Activated CD4-positive, alpha-beta T cell treated with anti-CD3 and anti-CD28 coated beads, Interleukin-2, amount 10 ng/mL, durations not matched to agents 24 days and 14 days (primary cell): ENCODE measurements around the gene SCGB1C1. TPM values are rescaled to one million over a fixed set of nuclear protein-coding genes. Genes with fewer than 3 reads are reported as not detected.

ENCODE experiments used
- DNase-seq: peaks from one replicate; pipeline ENCODE4 v3.0.0; 2022
- H3K27ac Mint-ChIP-seq: one replicate; pipeline ENCODE4 v1.8.0; 2022; ENCODE audit warnings: mild to moderate bottlenecking, mixed read lengths
- H3K27me3 Mint-ChIP-seq: one replicate; pipeline ENCODE4 v1.8.0; 2022; ENCODE audit warnings: mixed read lengths
- H3K36me3 Mint-ChIP-seq: one replicate; pipeline ENCODE4 v1.8.0; 2022; ENCODE audit warnings: low read depth, mild to moderate bottlenecking, mixed read lengths
- H3K4me1 Mint-ChIP-seq: one replicate; pipeline ENCODE4 v1.8.0; 2021; ENCODE audit warnings: mixed read lengths
- H3K4me3 Mint-ChIP-seq: one replicate; pipeline ENCODE4 v1.8.0; 2022; ENCODE audit warnings: mild to moderate bottlenecking, moderate library complexity, mixed read lengths
- H3K9me3 Mint-ChIP-seq: one replicate; pipeline ENCODE4 v1.8.0; 2021; ENCODE audit warnings: mixed read lengths
- intact Hi-C: fragments of 100-400 bp; cut with micrococcal nuclease; formaldehyde crosslinking; loops from one replicate; pipeline ENCODE4 v1.15.1; 2023
- total RNA-seq: library from RNA; stranded (reverse); gene quantifications from 2 replicates; pipeline ENCODE4 v1.2.3, GENCODE V29; 2022

Gene SCGB1C1
- total RNA-seq, 1 donor from 2014 or later, result not detected

- Mint-ChIP-seq H3K9me3 (no peaks in the 10 kb centered on the region), H3K27me3 (no peaks in the 10 kb centered on the region), H3K27ac (peak overlapping the region; percentile 100), H3K4me1 (peaks cover 20% of the 10 kb centered on the region), H3K36me3 (peaks cover 71% of the 10 kb centered on the region), H3K4me3 (peak overlapping the region; percentile 98)
- intact Hi-C loops, result loop anchor here (1.0 to 5.0 kb wide), 3 partner anchors 104 to 209 kb away; no protein-coding TSS in a partner anchor
- DNase-seq, result peak; percentile 96
These were observed 15.5 kb downstream of the SCGB1C1 start for GRCh38 chr11:208181-208916.

- intact Hi-C loops, result loop anchor here (1.0 to 5.0 kb wide), 3 partner anchors 103 to 208 kb away; no protein-coding TSS in a partner anchor
- no peaks in the 10 kb centered on the region for H3K9me3 Mint-ChIP-seq
- peaks cover 69% of the 10 kb centered on the region for H3K36me3 Mint-ChIP-seq
- peak overlapping the region; percentile 98 for H3K4me3 Mint-ChIP-seq
- peak overlapping the region; percentile 100 for H3K27ac Mint-ChIP-seq
- DNase-seq, result no peak
- H3K27me3 Mint-ChIP-seq, result no peaks in the 10 kb centered on the region
- H3K4me1 Mint-ChIP-seq, result peaks cover 17% of the 10 kb centered on the region
These were observed 16.0 kb downstream of the SCGB1C1 start for GRCh38 chr11:208917-209260.

- Mint-ChIP-seq H3K27ac (peak overlapping the region; percentile 100), H3K4me3 (peak overlapping the region; percentile 98), H3K9me3 (no peaks in the 10 kb centered on the region), H3K36me3 (peaks cover 69% of the 10 kb centered on the region), H3K27me3 (no peaks in the 10 kb centered on the region), H3K4me1 (peaks cover 16% of the 10 kb centered on the region)
- intact Hi-C loops, result loop anchor here (5.0 kb wide), 2 partner anchors 148 to 208 kb away; no protein-coding TSS in a partner anchor
- no peak for DNase-seq
These were observed 16.6 kb downstream of the SCGB1C1 start for GRCh38 chr11:209275-210121.

DNA sequence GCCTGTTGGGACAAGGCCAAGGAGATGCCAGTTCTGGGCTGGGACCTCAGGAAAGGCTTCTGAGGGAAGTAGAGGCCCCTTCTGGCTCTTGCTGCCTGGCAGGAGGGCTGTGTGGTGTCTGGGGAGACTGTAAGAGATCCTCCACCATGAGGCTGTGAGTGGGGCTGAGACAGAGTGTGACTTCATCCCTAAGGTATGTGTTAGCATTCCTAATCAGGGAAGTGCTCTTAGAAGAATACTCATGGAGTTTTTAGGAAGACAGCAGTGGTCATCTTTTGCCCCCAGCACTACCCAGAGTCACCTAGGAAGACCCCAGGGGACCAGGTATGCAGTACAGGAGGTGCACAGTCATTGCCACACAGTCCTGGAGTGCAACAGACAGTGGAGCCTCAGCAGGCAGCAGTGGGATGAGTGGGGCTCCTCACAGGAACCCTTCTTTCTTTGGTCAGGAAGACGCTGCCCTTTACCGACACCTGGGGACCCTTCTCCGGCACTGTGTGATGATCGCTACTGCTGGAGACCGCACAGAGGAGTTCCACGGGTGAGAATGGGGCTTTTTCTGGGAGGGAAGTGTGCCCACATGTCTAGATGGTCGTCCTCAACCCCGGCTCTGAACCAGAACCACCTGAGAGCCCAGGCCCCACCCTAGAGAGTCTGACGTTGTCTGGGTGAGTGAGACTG, 17.4 kb downstream of the SCGB1C1 start:
- DNase-seq, result no peak
- peak overlapping the region; percentile 98 for H3K4me3 Mint-ChIP-seq
- H3K9me3 Mint-ChIP-seq, result no peaks in the 10 kb centered on the region
- H3K36me3 Mint-ChIP-seq, result peaks cover 68% of the 10 kb centered on the region
- H3K4me1 Mint-ChIP-seq, result peaks cover 14% of the 10 kb centered on the region
- intact Hi-C loops, result no loop called here
- peak overlapping the region; percentile 45 for H3K27ac Mint-ChIP-seq
- H3K27me3 Mint-ChIP-seq, result no peaks in the 10 kb centered on the region

- peaks cover 67% of the 10 kb centered on the region for H3K36me3 Mint-ChIP-seq
- no peaks in the 10 kb centered on the region for H3K9me3 Mint-ChIP-seq
- H3K27me3 Mint-ChIP-seq, result no peaks in the 10 kb centered on the region
- H3K4me1 Mint-ChIP-seq, result peaks cover 14% of the 10 kb centered on the region
- H3K27ac Mint-ChIP-seq, result no peak overlapping the region
- intact Hi-C loops, result no loop called here
- peak overlapping the region; percentile 98 for H3K4me3 Mint-ChIP-seq
- no peak for DNase-seq
These were observed 17.9 kb downstream of the SCGB1C1 start for GRCh38 chr11:210803-211180.

DNA sequence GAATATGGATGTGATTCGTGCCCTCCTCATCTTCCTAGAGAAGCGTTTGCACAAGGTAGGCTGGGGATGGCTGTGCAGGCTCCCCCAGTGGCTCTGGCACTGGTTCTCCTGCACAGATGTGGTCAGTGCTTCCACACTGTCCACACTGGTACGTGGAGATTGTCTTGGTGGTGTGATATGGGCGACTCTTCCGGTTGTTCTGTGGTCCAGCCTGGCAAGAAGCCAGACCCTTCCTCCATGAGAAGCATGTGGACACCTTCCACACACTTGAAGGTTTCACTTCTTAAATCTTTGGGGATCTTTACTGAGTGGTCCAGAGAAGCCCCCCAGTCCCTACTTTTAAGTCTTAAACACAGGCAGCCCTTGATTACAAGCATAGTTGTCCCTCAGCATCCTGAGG, 18.4 kb downstream of the SCGB1C1 start:
- no peak overlapping the region for H3K27ac Mint-ChIP-seq
- H3K4me3 Mint-ChIP-seq, result peak overlapping the region; percentile 32
- DNase-seq, result no peak
- H3K4me1 Mint-ChIP-seq, result peaks cover 14% of the 10 kb centered on the region
- peaks cover 70% of the 10 kb centered on the region for H3K36me3 Mint-ChIP-seq
- no peaks in the 10 kb centered on the region for H3K27me3 Mint-ChIP-seq
- no peaks in the 10 kb centered on the region for H3K9me3 Mint-ChIP-seq
- intact Hi-C loops, result no loop called here

- Mint-ChIP-seq H3K4me1 (peaks cover 12% of the 10 kb centered on the region), H3K36me3 (peaks cover 67% of the 10 kb centered on the region), H3K9me3 (no peaks in the 10 kb centered on the region), H3K27me3 (no peaks in the 10 kb centered on the region), H3K27ac (no peak overlapping the region), H3K4me3 (peak overlapping the region; percentile 32)
- DNase-seq, result no peak
- intact Hi-C loops, result no loop called here
These were observed 18.9 kb downstream of the SCGB1C1 start for GRCh38 chr11:211741-212140.

DNA sequence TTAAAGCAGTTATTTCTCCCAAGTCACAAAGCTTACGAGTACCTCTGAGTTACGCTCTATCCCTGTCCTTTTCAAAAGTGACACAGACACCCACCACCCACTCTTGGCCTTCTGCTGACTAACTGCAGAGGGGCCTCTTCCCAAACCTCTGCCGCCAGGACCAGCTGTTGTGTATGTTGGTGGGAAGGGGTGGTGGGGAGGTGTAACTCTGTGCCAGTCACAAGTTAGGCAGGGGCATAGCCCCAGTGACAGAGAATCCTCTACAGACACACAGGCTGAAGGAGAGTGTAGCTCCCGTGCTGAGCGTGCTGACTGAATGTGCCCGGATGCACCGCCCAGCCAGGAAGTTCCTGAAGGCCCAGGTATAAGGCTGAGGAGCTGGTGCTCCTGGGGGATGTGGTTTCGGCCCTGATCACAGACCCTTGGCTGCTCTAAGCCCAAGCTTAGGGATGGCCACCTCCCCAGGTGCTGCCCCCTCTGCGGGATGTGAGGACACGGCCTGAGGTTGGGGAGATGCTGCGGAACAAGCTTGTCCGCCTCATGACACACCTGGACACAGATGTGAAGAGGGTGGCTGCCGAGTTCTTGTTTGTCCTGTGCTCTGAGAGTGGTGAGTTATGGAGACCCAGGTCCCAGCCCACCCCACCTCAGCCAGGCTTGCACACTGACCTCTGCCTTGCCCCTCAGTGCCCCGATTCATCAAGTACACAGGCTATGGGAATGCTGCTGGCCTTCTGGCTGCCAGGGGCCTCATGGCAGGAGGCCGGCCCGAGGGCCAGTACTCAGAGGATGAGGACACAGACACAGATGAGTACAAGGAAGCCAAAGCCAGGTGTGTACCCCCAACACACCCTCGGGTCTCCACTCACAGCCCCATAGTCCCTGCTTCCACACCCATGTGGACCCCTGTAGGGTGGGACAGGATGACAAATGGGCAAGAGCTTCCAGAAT, 19.5 kb downstream of the SCGB1C1 start:
- no peak overlapping the region for H3K27ac Mint-ChIP-seq
- peaks cover 64% of the 10 kb centered on the region for H3K36me3 Mint-ChIP-seq
- DNase-seq, result no peak
- no peaks in the 10 kb centered on the region for H3K27me3 Mint-ChIP-seq
- intact Hi-C loops, result no loop called here
- no peak overlapping the region for H3K4me3 Mint-ChIP-seq
- peaks cover 12% of the 10 kb centered on the region for H3K4me1 Mint-ChIP-seq
- no peaks in the 10 kb centered on the region for H3K9me3 Mint-ChIP-seq

- no peak overlapping the region for H3K4me3 Mint-ChIP-seq
- intact Hi-C loops, result no loop called here
- no peak for DNase-seq
- H3K4me1 Mint-ChIP-seq, result peaks cover 18% of the 10 kb centered on the region
- H3K36me3 Mint-ChIP-seq, result peaks cover 60% of the 10 kb centered on the region
- H3K27ac Mint-ChIP-seq, result peak overlapping the region; percentile 34
- H3K27me3 Mint-ChIP-seq, result no peaks in the 10 kb centered on the region
- H3K9me3 Mint-ChIP-seq, result no peaks in the 10 kb centered on the region
These were observed 20.2 kb downstream of the SCGB1C1 start for GRCh38 chr11:213111-213510.

DNA sequence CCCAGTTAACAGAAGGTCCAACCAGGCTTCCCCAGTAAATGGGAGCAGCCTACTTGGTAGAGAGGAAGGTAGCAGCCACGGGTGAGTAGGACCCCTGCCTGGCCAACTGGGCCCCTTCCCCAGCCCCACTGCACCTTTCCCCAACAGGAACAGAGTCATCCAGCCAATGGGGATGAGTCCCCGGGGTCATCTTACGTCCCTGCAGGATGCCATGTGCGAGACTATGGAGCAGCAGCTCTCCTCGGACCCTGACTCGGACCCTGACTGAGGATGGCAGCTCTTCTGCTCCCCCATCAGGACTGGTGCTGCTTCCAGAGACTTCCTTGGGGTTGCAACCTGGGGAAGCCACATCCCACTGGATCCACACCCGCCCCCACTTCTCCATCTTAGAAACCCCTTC, 21.2 kb downstream of the SCGB1C1 start:
- Mint-ChIP-seq H3K4me3 (no peak overlapping the region), H3K36me3 (peaks cover 56% of the 10 kb centered on the region)
- intact Hi-C loops, result no loop called here

DNA sequence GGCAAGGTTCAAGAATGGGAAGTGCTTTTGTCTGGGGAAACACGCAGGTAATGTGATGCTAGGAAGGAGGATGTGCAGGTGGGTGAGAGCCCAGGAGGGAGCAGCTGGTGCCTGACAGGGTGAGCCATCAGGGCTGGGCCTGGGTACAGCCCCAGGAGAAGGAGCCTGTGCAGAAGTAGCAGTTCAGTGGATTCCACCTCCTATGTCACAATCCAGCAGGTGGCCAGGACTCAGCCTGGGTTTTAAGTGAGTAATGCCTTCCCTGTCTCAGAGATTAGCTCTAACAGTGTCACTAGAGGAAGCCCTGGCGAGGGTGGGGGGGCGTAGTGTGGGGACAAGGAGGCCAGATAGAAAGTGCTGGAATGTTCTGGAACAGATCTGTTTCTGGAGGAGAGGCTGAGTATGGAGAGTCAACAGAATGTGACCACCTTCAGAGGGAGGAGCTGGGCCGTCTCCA, 22.7 kb downstream of the SCGB1C1 start:
- Mint-ChIP-seq H3K27ac (peak overlapping the region; percentile 45), H3K4me3 (no peak overlapping the region), H3K9me3 (no peaks in the 10 kb centered on the region), H3K27me3 (no peaks in the 10 kb centered on the region), H3K4me1 (peaks cover 12% of the 10 kb centered on the region), H3K36me3 (peaks cover 43% of the 10 kb centered on the region)
- intact Hi-C loops, result no loop called here
- DNase-seq, result no peak

More for the DNA sequence above, 21.2 kb downstream of the SCGB1C1 start:
- H3K4me1 Mint-ChIP-seq, result peaks cover 18% of the 10 kb centered on the region
- H3K27me3 Mint-ChIP-seq, result no peaks in the 10 kb centered on the region
- DNase-seq, result no peak
- no peaks in the 10 kb centered on the region for H3K9me3 Mint-ChIP-seq
- H3K27ac Mint-ChIP-seq, result peak overlapping the region; percentile 62

DNA sequence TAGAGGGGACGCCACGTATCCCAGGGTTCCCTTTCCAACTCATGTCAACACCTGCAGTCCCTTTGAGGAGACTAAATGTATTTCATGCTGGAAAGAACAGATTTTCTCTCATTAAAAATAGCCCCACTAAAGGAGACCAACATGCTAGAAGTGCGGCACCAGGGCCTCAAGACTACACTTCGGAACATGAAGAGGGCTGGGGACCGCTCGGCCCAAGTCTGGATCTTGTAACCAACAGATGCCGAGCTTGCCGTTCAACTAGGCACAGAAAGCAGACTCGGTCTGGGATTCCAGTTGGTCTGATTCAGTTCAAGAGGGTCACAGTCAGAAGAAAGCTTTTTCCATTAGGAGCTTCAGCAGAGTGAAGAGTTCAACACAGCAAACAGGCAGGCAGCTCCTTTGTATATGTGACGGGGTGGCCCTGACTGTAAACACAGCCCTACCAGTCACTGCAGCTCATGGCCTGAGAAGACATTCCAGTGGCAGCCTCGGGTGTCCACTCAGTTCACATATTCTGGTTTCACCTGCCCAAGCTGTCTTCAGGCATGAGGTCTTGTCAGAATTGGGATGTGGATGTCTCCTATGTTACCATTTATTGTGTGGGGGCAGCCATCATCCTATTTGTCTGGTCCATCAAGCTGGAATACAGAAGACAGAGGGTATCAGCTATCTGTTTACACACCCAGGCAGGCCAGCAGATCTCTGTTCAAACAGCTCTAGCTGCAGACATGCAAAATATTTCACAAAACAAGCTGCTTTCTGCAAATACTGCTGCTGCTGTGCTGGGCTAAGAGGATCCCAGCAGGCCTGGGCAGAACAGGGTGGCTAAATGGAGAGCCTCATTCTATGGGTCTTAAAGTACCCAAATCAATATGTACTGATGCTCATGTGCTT, 23.4 kb downstream of the SCGB1C1 start:
- Mint-ChIP-seq H3K27me3 (no peaks in the 10 kb centered on the region), H3K9me3 (no peaks in the 10 kb centered on the region), H3K4me1 (peaks cover 11% of the 10 kb centered on the region), H3K36me3 (peaks cover 36% of the 10 kb centered on the region), H3K4me3 (no peak overlapping the region), H3K27ac (peak overlapping the region; percentile 45)
- no peak for DNase-seq
- intact Hi-C loops, result no loop called here
